T-cell (primary cell): ENCODE measurements around the gene ZDHHC7. TPM values are rescaled to one million over a fixed set of nuclear protein-coding genes. Genes with fewer than 3 reads are reported as not detected.
"Not testable (repeated sequence)": the region's sequence is repeated elsewhere in the genome, so short reads cannot be mapped to it uniquely, and the experiment has no call there.

Source experiments
- ATAC-seq, 4 experiments: fragments of 200-7000 bp in 3 of 4; fragments of 150-1000 bp in 1 of 4; cut with Tn5 transposase; replicated peaks in 1 of 4; 1 replicate in 3 of 4; 2 replicates in 1 of 4; pipeline ENCODE4 v1.10.0; 2021; ENCODE audit warnings: moderate library complexity in 3 of 4, mild to moderate bottlenecking in 2 of 4, moderate number of reproducible peaks in 1 of 4
- CTCF ChIA-PET, 2 donors: fragments of 300-600 bp; sonication (Branson Sonifier 250); formaldehyde crosslinking; loops; one replicate each; lab custom pipeline; 2022; ENCODE audit warnings: antibody characterized with exemption in 2 of 2; lab: Charles Lee
- POLR2A ChIA-PET, 2 donors: fragments of 300-600 bp; sonication (Branson Sonifier 250); formaldehyde crosslinking; loops; one replicate each; lab custom pipeline; 2022; ENCODE audit warnings: antibody characterized with exemption in 2 of 2; lab: Charles Lee
- DNase-seq, 35 experiments: peaks; one replicate each; pipeline versions ENCODE4 v3.0.0 to v3.0.0-alpha.2; 2013 to 2023
- H3K27ac ChIP-seq: one replicate; pipeline ENCODE4 v1.5.1; 2013; ENCODE audit warnings: low read length
- H3K27me3 ChIP-seq, 2 experiments: replicated peaks in 1 of 2; 1 replicate in 1 of 2; 2 replicates in 1 of 2; pipeline versions ENCODE4 v1.6.1 to v1.7.0; 2013; ENCODE audit warnings: low read length in 1 of 2, mixed read lengths in 1 of 2; ENCODE audit not compliant: control insufficient read depth in 2 of 2, insufficient read depth in 2 of 2; ENCODE audit errors: extremely low read depth in 1 of 2
- H3K36me3 ChIP-seq, 2 donors: 1 replicate in 1 of 2; 2 replicates in 1 of 2; pipeline versions ENCODE4 v1.6.1 to v1.7.0; 2013; ENCODE audit warnings: low read length in 1 of 2; ENCODE audit not compliant: control insufficient read depth in 2 of 2, insufficient read depth in 1 of 2; ENCODE audit errors: extremely low read depth in 1 of 2
- H3K4me1 ChIP-seq, 2 experiments: 1 replicate in 1 of 2; 2 replicates in 1 of 2; pipeline versions ENCODE4 v1.6.1 to v1.7.0; 2013; ENCODE audit warnings: low read length in 2 of 2, mixed read lengths in 1 of 2; ENCODE audit not compliant: insufficient read depth in 2 of 2, control insufficient read depth in 1 of 2; ENCODE audit errors: extremely low read depth in 1 of 2
- H3K4me3 ChIP-seq, 2 donors: 1 replicate in 1 of 2; 2 replicates in 1 of 2; pipeline versions ENCODE4 v1.5.1 to v1.7.0; 2013; ENCODE audit warnings: mild to moderate bottlenecking in 2 of 2, low read length in 1 of 2, moderate library complexity in 1 of 2; ENCODE audit not compliant: control insufficient read depth in 1 of 2; ENCODE audit errors: extremely low read depth in 1 of 2
- H3K9me3 ChIP-seq: 2 replicates; pipeline ENCODE4 v1.7.0; 2013
- H3K27ac Mint-ChIP-seq, 2 donors: one replicate each; pipeline ENCODE4 v1.8.0; 2020 to 2021; ENCODE audit warnings: mild to moderate bottlenecking in 2 of 2, mixed read lengths in 2 of 2
- H3K27me3 Mint-ChIP-seq, 2 donors: one replicate each; pipeline ENCODE4 v1.8.0; 2021 to 2022; ENCODE audit warnings: mixed read lengths in 2 of 2
- H3K36me3 Mint-ChIP-seq: one replicate; pipeline ENCODE4 v1.8.0; 2021; ENCODE audit warnings: mixed read lengths
- H3K4me1 Mint-ChIP-seq, 3 donors: one replicate each; pipeline ENCODE4 v1.8.0; 2020 to 2022; ENCODE audit warnings: mixed read lengths in 3 of 3, mild to moderate bottlenecking in 1 of 3
- H3K4me3 Mint-ChIP-seq, 3 donors: one replicate each; pipeline ENCODE4 v1.8.0; 2020 to 2022; ENCODE audit warnings: mild to moderate bottlenecking in 3 of 3, mixed read lengths in 3 of 3, moderate library complexity in 3 of 3
- H3K9me3 Mint-ChIP-seq, 3 donors: one replicate each; pipeline ENCODE4 v1.8.0; 2020 to 2022; ENCODE audit warnings: mixed read lengths in 3 of 3
- WGBS: methylation state at CpG from one replicate; pipeline ENCODE4 v1.1.5; 2013; ENCODE audit warnings: missing lambda C conversion rate; ENCODE audit not compliant: insufficient coverage; 5-methylcytosine and 5-hydroxymethylcytosine counted together
- total RNA-seq, 35 experiments: library from RNA in 6 of 35; stranded (reverse) in 6 of 35; fragments of 120-200 nt in 1 of 35; gene quantifications; one replicate each; pipeline versions ENCODE4 v1.2.1 to v1.2.4 and lab custom pipeline; 2013 to 2026

The ZDHHC7 gene
- total RNA-seq, 5 donors from 2014 or later (not counting 1 experiment from before 2014, with no cell fraction given): 33.5 to 43.9 (median 38.7) TPM

DNA sequence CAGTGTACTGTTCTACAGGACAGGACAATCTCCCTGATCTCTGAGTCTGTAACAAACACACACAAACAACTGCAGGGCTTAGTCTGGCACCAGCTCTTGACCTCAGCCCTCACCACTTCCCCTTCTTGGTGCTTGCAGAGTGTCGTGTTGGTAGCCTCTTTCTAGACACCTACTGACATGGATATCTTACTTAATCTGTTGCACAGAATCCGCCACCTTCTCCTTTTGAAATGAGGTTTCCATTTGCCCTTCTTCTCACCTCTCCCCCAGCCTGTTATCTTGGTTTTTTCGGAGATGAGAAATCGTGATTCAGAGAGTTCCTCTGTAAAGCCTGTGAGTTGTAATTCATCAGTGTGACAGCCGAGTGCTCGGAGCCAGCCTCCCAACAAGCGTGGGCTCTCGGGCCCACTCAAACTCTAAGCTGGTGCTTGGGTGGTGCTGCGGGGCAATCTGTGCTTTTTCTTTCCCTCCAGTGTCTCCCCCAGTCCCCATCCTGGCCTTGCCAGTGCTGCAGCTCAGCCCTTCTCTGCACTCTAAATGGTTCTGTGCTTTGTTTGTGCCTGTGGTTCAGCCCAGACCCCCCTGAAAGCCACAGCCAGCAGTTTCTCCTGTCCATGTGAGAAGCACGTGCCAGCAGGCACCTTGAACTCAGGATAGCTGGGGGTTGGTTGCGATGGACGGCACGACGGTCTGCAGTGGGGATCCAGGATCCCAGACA lies 44.3 kb upstream of the ZDHHC7 start:
- H3K4me1 ChIP-seq: peaks cover 18 to 41% of the 10 kb centered on the region in 2 experiments
- peak overlapping the region; percentile 34 to 60 for H3K4me3 ChIP-seq
- Mint-ChIP-seq H3K9me3 (no peaks in the 10 kb centered on the region), H3K4me3 (peak overlapping the region; percentile 61 to 75 (median 69)), H3K27ac (peak overlapping the region; percentile 95 to 97), H3K4me1 (peaks cover 40 to 45% (median 40%) of the 10 kb centered on the region in 3 donors), H3K27me3 (no peaks in the 10 kb centered on the region), H3K36me3 (no peaks in the 10 kb centered on the region)
- ATAC-seq: peak; percentile 93 to 95 (median 94)
- H3K36me3 ChIP-seq: peaks cover 0 to 2% of the 10 kb centered on the region in 2 donors
- POLR2A ChIA-PET: interaction anchor here in 1 of 2 donors (1.0 to 1.3 kb wide), 2 partner anchors 44 to 501 kb away, joined by 3 to 8 read pairs; partner anchors contain the start of gene ZDHHC7
- no peaks in the 10 kb centered on the region for H3K27me3 ChIP-seq
- 0% methylated on average over 1 of the region's 14 CpGs for WGBS
- H3K9me3 ChIP-seq: no peaks in the 10 kb centered on the region
- CTCF ChIA-PET: interaction anchor here in 1 of 2 donors (0.8 to 1.9 kb wide), 2 partner anchors 29 to 31 kb away, joined by 3 to 6 read pairs; no protein-coding TSS in a partner anchor
- peak overlapping the region; percentile 92 for H3K27ac ChIP-seq
- peak; percentile 49 to 92 (median 70) for DNase-seq

- peak overlapping the region; percentile 92 for H3K27ac ChIP-seq
- Mint-ChIP-seq H3K4me3 (peak overlapping the region; percentile 61 to 75 (median 69)), H3K36me3 (no peaks in the 10 kb centered on the region), H3K27ac (peak overlapping the region; percentile 95 to 97), H3K9me3 (no peaks in the 10 kb centered on the region), H3K27me3 (no peaks in the 10 kb centered on the region), H3K4me1 (peaks cover 40 to 47% (median 42%) of the 10 kb centered on the region in 3 donors)
- DNase-seq: no peak
- peaks cover 0 to 2% of the 10 kb centered on the region in 2 donors for H3K36me3 ChIP-seq
- WGBS: 33% methylated on average over 2 of the region's 6 CpGs
- H3K4me1 ChIP-seq: peaks cover 20 to 41% of the 10 kb centered on the region in 2 experiments
- no peaks in the 10 kb centered on the region for H3K27me3 ChIP-seq
- ATAC-seq: no peak
- H3K9me3 ChIP-seq: no peaks in the 10 kb centered on the region
- CTCF ChIA-PET: interaction anchor here in 1 of 2 donors (0.8 to 1.9 kb wide), 2 partner anchors 28 to 31 kb away, joined by 3 to 6 read pairs; no protein-coding TSS in a partner anchor
- peak overlapping the region; percentile 34 to 60 for H3K4me3 ChIP-seq
- POLR2A ChIA-PET: interaction anchor here (0.7 to 1.3 kb wide), 3 partner anchors 18 to 502 kb away, joined by 3 to 9 read pairs (median 8); partner anchors contain the start of gene ZDHHC7 (in 1 of the 2)
These were observed 43.7 kb upstream of the ZDHHC7 start for GRCh38 chr16:85054948-85055492.

DNA sequence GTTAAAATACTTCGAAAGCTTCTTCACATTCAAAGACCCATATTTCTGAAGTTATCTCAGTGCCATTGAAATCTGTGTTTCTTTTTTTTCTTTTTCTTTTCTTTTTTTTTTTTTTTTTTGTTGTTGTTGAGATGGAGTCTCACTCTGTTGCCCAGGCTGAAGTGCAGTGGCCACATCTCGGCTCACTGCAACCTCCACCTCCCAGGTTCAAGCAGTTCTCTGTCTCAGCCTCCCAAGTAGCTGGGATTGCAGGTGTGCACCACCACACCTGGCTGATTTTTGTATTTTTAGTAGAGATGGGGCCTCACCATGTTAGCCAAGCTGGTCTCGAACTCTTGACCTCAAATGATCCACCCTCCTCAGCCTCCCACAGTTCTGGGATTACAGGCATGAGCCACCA lies 43.0 kb upstream of the ZDHHC7 start:
- CTCF ChIA-PET: interaction anchor here (0.6 to 0.7 kb wide), 2 partner anchors 19 to 71 kb away, joined by 5 to 9 read pairs; no protein-coding TSS in a partner anchor
- not testable (repeated sequence) for DNase-seq
- WGBS: no CpG with 5 or more reads among the region's 3 CpGs

DNA sequence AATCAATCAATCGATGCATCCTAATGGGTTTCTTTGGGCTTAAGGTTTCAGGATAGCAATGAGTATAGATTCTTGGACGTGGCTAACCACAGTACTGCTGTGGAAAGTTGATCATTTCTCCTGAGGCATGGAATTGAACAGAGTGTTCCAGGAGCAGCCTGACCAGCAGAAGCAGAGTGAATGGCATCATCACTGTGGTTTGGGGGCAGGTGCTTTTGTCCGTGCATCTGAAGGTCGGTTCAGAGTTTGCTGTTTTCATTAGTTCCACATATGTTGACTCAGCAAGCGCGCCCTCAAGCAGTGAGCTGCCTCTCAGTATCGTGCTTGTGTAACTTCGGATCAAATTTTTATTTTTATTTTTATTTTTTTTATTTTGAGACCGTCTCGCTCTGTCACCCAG lies 41.2 kb upstream of the ZDHHC7 start:
- H3K27me3 Mint-ChIP-seq: no peaks in the 10 kb centered on the region
- CTCF ChIA-PET: no interaction called here
- no peak overlapping the region for H3K4me3 Mint-ChIP-seq
- peaks cover 45 to 50% (median 48%) of the 10 kb centered on the region in 3 donors for H3K4me1 Mint-ChIP-seq
- H3K27ac Mint-ChIP-seq: peak overlapping the region in 1 of 2 donors; percentile 66
- H3K27me3 ChIP-seq: no peaks in the 10 kb centered on the region
- H3K9me3 ChIP-seq: no peaks in the 10 kb centered on the region
- peaks cover 0 to 2% of the 10 kb centered on the region in 2 donors for H3K36me3 ChIP-seq
- DNase-seq (no peak), ATAC-seq (no peak)
- H3K27ac ChIP-seq: no peak overlapping the region
- peaks cover 6% of the 10 kb centered on the region for H3K36me3 Mint-ChIP-seq
- 92% methylated on average over 5 of the region's 10 CpGs for WGBS
- H3K9me3 Mint-ChIP-seq: no peaks in the 10 kb centered on the region
- H3K4me3 ChIP-seq: no peak overlapping the region
- POLR2A ChIA-PET: no interaction called here
- H3K4me1 ChIP-seq: peaks cover 24 to 38% of the 10 kb centered on the region in 2 experiments

More for the DNA sequence above, 43.0 kb upstream of the ZDHHC7 start:
- H3K4me3 ChIP-seq, H3K4me3 Mint-ChIP-seq, H3K36me3 ChIP-seq, H3K27me3 Mint-ChIP-seq, H3K27me3 ChIP-seq, H3K9me3 Mint-ChIP-seq, ATAC-seq, H3K9me3 ChIP-seq, H3K36me3 Mint-ChIP-seq: not testable (repeated sequence)
- Histone ChIP-seq H3K27ac (peak overlapping the region; percentile 92), H3K4me1 (peaks cover 20 to 41% of the 10 kb centered on the region in 2 experiments)
- H3K4me1 Mint-ChIP-seq: peaks cover 42 to 49% (median 44%) of the 10 kb centered on the region in 3 donors
- POLR2A ChIA-PET: interaction anchor here (0.6 to 1.0 kb wide), 3 partner anchors 18 to 654 kb away, joined by 3 to 9 read pairs (median 7); no protein-coding TSS in a partner anchor
- peak overlapping the region; percentile 95 to 97 for H3K27ac Mint-ChIP-seq

GRCh38 chr16:85051683-85052082 lies 40.3 kb upstream of the ZDHHC7 start:
- DNase-seq (no peak), ATAC-seq (no peak)
- H3K27ac ChIP-seq: no peak overlapping the region
- H3K4me1 ChIP-seq: peaks cover 24 to 37% of the 10 kb centered on the region in 2 experiments
- CTCF ChIA-PET: no interaction called here
- POLR2A ChIA-PET: no interaction called here
- no peaks in the 10 kb centered on the region for H3K9me3 ChIP-seq
- H3K27me3 ChIP-seq: no peaks in the 10 kb centered on the region
- peaks cover 2 to 4% of the 10 kb centered on the region in 2 donors for H3K36me3 ChIP-seq
- H3K36me3 Mint-ChIP-seq: peaks cover 6% of the 10 kb centered on the region
- H3K27me3 Mint-ChIP-seq: no peaks in the 10 kb centered on the region
- H3K4me3 ChIP-seq: no peak overlapping the region
- H3K9me3 Mint-ChIP-seq: no peaks in the 10 kb centered on the region
- WGBS: 95% methylated on average over 5 of the region's 8 CpGs
- H3K27ac Mint-ChIP-seq: peak overlapping the region in 1 of 2 donors; percentile 34
- H3K4me3 Mint-ChIP-seq: no peak overlapping the region
- H3K4me1 Mint-ChIP-seq: peaks cover 44 to 50% (median 47%) of the 10 kb centered on the region in 3 donors

- Histone ChIP-seq H3K4me3 (no peak overlapping the region), H3K4me1 (peaks cover 19 to 35% of the 10 kb centered on the region in 2 experiments), H3K36me3 (peaks cover 2 to 4% of the 10 kb centered on the region in 2 donors), H3K27me3 (no peaks in the 10 kb centered on the region), H3K27ac (no peak overlapping the region), H3K9me3 (no peaks in the 10 kb centered on the region)
- no peaks in the 10 kb centered on the region for H3K9me3 Mint-ChIP-seq
- H3K27ac Mint-ChIP-seq: no peak overlapping the region
- no peak overlapping the region for H3K4me3 Mint-ChIP-seq
- H3K4me1 Mint-ChIP-seq: peaks cover 44 to 50% (median 46%) of the 10 kb centered on the region in 3 donors
- H3K36me3 Mint-ChIP-seq: peaks cover 12% of the 10 kb centered on the region
- DNase-seq (no peak), ATAC-seq (no peak)
- CTCF ChIA-PET: no interaction called here
- POLR2A ChIA-PET: no interaction called here
- no peaks in the 10 kb centered on the region for H3K27me3 Mint-ChIP-seq
- 90% methylated on average over 7 of the region's 8 CpGs for WGBS
These were observed 39.8 kb upstream of the ZDHHC7 start for GRCh38 chr16:85051067-85051581.
